PC-3 (cell line): Measurements from ENCODE around the gene PPP1R1B.

Source experiments
- CTCF ChIP-seq: fragments of 300-600 bp; sonication (generic); conservative IDR thresholded peaks from 2 replicates; pipeline ENCODE4 v1.5.1; 2017; ENCODE audit warnings: antibody characterized with exemption, low read depth, mild to moderate bottlenecking, low read length
- EZH2phosphoT487 ChIP-seq: fragments of 300-600 bp; sonication (generic); IDR thresholded peaks from 2 replicates; pipeline ENCODE4 v1.6.1; 2018; ENCODE audit warnings: mild to moderate bottlenecking, antibody characterized with exemption, low read length, borderline replicate concordance

DNA sequence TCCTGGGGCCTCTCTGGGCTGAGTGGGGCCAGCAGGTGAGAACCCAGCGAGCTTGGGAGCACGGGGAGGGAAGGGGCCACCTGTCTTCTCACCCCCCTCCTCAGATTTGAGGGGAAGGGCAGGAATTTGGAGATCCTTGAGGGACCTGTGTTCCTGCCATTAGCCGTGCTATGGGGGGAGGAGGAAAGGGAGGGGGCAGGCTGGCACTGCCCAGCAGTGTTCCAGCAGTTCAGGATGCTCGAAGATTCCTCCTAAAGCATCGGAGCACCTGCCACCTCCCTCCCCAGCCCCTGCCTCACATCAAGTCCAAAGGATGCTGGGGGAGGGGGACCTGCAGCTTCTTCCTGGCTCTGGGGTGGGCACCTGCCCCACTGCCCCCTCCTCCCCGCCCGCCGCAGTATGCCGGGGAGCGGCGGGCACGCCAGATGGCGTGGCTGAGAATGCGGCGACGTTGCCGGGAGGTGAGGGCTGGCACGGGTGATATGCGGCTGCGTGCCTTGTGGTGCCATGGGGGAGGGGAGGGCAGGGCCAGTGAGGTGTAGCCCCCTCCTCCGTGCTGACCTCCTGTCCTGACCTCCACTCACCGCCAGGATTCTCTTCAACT is 14.4 kb upstream of the PPP1R1B start:
- no peak for TF ChIP-seq CTCF
- TF ChIP-seq EZH2phosphoT487, result no peak
